DMS53 treated with DMSO at 0.1 percent for 48 hours (cell line): ENCODE measurements around the gene HAND2.

ENCODE experiments used
- DNase-seq: peaks from one replicate; lab custom pipeline; 2025; ENCODE audit not compliant: unreplicated experiment; lab: John Stamatoyannopoulos, UW

HAND2 gene

DNA sequence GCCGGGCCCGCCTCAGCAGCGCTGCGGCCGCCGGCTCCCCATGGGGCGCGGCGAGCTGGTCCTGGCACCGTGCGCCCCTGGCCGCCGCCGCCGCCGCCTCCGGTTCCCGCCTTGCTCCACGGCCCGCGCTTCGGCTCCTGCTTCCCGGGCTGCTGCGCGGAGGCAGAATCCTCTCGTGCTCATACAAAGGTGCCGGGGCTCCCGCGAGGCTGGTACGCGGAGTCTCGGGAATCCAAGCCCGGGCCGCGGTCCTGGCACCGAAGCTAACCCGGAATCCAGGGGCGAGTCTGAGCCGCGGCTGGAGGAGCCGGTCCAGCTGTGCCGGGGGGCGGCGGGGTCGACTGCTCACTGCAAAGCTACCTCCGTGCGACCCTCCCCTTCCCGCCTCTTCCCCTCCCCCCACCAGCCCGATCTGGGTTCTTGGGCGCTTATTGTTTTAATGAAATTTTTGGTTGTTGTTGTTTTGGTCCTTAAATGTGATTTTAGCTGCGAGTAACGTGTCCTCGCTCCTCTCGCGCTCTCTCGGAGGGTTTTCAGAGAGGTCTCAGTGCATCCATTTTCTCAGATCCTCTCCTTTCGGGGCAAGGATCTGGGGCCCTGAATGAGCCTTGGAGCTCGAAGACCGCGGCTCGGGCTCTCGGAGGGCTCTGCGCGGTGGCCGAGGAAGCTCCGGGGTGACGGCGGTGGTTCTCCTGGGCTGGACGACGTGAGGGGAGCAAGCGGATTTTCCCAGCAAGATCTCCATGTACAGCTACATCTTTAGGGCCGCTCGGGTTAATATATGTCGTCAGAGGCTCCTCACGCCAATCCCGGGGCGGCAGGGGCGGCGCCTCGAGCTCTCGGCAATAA is at the start of gene HAND2:
TSS of gene HAND2 (minus strand) at position 753 of the 849 bp plus-strand sequence. CDS start 940 bp downstream, outside the sequence.
- DNase-seq: peak; percentile 17

DNA sequence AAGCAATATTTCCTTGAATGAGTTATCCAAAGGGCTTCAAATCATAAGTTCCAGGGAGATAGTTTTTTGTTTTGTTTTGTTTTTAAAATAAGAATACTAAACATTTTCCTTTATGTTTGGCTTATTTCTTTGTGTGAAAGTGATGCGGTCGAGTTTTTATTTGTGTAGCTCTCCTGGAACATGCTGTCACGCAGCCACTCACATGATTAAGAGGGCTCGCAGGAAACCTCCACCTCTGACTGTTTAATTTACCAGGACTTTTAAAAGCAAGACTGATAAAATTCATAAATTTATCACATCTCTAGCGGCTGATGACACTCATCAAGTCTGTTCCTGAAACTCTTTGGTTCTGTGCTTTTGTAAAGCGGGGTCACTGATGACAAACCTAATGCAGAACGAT is 48.9 kb upstream of the HAND2 start:
- no peak for DNase-seq

DNA sequence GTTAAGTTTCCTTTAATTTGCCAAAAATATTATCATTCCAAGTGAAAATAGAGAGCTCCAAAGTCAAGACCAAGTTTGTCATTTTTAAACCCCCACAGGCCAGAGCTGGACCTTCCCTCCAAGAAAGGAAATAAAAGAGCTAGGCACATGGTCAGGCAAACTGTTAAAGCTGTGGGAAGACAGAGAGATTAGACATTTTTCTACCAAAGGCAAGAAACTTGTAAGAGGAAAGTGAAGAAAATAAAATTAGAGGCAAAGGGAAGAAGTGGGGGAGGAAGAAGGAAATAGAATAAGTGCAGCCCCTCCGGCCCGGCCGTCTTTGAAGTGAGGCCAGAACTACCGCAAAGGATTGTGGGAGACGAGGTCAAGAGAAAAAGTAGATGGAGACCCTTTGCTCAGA is 47.9 kb upstream of the HAND2 start:
- no peak for DNase-seq

DNA sequence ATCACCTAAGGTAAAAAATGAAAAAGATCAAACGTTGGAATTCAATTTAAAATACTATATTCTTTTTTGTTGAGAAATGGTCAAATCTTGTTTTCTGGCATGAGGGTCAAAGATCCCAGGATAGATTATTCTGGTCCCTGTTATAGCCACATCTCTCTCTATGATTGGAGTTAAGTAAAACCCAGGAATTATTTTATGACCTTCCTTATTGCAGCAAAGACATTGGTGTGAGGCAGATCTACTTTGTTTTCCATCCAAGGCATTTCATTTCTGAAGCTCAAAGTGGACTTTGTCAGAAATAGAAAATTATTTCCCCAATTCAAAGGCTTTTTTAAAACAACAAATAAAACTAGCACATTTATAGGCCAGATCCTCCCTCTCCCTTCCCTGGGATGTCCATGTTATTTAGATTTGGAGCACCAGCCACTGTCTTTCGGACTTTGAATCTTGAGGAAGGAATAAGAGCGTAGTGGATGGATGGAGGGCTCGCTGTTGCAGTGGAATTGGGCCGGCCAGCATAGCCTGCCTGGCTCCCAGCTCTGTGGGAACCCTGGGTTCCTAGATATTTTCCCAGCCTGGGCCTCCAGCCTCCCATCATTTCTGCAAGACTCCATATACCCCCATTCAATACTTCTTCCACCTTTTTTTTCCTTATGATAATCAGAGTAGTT is 45.6 kb upstream of the HAND2 start:
- no peak for DNase-seq

DNA sequence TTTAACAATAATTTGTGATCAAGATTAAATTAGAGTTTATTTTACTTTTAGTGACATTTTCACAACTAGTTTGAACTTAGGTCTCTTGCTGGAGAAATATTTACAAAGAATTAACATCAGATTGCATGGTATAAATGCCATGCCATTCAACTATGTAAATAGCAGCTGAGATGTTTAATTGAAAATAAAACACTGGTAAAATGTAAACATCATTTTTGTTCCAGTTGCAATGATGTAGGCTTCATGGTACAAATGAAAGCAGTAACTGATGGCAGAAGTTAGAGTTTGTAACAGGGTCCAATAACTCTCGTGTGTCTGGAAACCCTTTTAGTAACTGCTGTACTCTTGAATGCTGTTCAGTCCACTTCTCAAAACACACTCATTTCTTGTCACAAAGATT is 43.7 kb upstream of the HAND2 start:
- no peak for DNase-seq

DNA sequence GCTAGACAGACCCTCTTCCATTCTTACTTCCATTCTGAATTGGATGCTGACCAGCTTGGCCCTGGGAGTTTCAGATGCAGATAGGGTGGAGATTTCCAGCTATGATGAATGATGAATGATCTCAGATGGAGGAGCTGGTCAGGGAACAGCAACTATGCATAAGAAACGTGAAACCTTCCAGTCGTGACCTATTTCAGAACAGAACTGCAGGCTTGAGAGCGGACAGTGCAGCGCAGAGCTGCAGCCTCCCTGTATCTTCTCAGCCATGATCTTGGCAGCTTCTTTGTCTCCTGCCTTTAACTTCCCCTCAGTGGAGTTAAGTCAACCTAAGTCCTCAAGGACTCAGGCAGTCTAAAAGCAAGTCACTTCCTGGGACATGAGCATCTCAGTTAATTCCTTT is 43.3 kb upstream of the HAND2 start:
- DNase-seq: no peak

DNA sequence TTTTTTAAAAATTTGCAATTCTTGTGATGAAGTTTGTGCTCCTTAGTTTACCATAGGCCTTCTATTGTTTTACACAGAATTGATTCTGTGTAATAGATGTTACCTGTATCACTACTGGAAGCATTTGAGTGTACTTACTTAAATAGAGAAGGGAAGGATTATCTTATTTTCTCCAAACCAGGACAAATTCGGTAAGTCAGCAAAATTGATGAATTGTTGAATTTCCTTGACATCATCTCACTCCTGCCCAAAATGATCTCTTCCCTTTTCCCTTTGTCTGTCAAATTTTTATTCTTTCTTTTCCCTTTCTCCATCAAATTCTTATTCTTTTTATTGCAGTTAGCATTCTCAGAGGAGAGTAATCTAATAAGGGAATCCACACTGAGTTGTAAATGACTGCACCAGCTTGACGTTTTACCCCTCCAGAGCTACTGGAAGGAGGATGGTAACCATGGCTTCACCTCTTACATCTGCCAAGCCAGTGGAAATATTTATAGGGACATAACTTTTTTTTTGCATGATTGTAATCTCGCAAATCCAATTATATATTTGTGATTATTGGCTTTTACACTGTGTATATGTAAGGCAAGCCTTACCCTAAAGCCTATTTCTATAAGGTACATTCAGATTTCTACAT is 42.6 kb upstream of the HAND2 start:
- no peak for DNase-seq

DNA sequence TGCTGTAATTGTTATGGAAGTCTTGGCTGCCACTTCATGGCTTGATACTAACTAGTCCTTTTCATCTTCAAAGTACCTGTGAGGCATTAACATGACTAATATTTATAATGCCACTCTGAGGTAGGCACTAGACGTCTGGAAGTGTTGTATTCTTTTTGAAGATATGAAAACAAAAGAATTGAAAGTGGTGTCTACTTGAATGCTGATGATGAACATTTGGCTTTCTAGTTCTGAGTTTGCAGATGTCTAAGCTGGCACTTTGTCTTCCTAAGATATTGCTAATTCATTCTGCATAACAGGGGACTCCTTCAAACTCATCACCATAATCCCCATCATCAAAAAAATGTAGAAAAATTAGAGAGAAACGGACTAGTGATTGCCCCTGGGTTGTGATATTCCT is 41.6 kb upstream of the HAND2 start:
- no peak for DNase-seq

DNA sequence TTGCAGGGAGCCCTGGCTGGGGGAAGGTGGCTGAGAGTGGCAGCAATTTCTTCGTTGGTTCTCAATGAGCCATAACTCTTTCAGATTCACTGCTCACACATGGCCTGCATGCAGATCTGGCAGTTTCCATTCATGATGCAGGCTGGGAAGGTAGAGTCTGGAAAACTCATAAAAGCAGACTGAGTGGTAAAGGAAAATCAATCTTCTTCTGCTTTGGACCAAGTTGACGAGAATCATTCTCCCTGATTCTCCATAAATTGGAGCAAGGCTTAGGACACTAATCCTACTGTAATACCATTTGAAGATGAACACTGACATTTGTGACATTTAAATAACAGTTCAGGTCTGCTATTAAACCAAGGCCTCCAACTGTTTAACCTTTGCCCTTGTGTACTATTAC is 35.3 kb upstream of the HAND2 start:
- no peak for DNase-seq

DNA sequence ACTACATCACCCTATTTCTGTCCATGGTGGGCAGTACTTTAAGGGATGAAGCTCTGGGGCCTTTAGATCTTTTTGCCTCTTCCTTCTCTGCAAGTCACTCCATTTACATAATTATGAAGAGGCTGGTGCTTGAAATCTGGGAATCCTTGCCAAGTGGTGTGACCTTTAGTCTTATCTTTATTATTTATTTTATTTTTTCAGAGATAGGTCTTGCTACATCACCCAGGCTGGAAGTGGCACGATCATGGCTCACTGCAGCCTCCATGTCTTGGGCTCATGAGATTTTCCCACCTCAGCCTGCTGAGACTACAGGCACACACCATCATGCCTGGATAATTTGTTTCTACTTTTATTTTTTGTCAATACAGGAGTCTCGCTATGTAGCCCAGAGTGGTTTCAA is 34.4 kb upstream of the HAND2 start:
- DNase-seq: no peak

DNA sequence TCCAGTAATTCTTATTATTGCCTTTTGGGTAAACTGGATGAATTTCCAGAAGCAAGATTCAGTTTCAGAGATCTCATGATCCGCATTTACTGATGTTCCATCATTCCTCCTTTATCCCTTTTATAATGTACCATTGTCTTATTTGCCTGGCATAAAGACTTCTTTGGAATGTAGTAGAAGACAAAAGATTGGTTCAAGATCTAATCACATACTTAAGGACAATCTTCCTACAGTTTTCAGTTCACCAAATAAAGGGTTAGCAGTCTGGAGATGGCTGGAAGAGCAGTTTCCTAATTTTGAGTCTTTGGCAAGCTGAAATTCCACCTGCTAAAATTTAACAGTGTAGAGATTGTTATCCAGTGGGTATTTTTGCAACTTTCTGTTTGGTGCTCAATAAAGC is 30.9 kb upstream of the HAND2 start:
- DNase-seq: no peak

DNA sequence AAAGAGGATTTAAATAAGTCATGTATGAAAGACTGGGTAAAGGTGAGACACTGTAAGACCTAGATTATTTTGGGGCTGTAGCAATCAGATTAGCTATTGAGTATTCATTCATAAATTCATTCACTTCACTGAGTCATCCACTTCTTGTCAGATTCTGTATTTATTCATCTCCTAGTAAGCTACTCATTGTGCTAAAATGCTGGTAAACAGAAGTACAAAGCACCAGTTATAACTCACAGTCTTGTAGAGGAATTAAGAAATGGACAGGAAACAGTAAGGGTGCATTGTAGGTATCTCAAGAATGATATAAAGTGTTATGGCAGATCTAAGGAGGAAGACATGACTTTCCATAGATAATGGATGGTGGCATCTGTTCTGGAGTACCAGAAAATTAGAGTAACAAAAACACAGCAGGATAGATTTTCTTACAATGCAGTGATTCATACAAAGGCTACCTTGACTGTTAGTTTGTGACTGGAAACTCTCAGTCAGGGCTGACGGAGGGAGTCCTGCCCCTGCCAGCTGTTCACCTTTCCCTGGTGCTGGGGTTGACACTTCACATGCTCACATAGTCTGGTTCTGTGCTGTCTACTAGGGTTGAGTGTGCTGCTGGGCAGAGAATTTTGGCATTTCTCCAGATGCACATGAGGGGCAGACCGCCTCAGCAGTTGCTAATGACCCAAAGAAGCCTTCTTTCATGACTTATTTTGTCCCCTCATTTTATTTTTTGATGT is 26.5 kb upstream of the HAND2 start:
- DNase-seq: no peak

DNA sequence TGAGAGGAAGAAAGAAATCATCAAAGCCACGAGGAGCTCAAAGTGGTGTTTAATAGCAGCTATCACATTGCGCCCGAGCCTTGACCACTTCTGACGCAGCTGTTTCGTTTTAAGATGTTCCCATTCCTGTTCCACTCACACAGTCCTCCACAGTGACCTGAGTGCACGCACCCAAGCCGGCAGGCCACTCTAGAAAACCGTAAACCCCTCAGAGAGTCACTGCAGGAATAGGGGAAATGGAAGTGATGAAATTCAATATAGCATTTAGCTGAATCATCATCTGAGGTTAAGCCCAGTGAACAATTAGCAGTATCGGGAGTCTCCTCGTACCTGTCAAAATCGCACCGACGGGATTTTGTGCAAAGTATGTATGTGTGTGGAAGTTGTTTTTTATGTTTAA is 17.9 kb upstream of the HAND2 start:
- DNase-seq: no peak

DNA sequence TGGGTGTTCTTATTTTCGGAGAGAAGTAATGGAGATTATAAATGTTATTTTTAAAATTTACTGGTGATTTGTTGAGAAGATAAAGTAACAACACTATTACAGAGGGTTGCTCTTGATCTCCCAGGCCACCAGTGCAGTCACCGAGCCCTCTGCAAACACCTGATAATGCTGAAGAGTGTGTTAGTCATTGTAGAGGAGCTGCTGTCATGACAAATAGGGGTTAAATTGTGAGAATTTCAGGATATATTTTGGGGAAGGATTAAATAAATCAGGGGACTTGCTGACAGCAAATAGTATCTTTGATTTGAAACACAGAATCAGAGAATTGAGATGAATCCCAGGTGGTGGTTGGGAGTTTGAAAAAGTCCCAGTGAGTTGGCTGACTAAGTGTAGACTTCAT is 16.7 kb upstream of the HAND2 start:
- DNase-seq: no peak

DNA sequence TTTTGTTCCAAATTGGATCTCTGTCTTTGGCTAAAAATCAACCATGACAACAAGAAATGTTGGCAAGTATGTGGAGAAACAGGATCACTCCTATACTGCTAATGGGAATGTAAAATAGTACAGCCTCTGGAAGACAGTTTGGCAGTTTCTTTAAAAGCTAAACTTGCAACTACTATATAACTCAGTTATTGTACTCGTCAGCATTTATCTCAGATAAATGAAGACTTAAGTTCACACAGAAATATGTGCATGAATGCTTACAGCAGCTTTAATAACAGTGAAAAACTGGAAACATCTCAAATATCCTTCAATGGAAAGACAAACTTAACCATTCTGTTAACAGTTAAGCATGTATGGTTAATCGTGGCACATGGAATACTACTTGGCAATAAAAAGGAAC is 15.4 kb upstream of the HAND2 start:
- no peak for DNase-seq

DNA sequence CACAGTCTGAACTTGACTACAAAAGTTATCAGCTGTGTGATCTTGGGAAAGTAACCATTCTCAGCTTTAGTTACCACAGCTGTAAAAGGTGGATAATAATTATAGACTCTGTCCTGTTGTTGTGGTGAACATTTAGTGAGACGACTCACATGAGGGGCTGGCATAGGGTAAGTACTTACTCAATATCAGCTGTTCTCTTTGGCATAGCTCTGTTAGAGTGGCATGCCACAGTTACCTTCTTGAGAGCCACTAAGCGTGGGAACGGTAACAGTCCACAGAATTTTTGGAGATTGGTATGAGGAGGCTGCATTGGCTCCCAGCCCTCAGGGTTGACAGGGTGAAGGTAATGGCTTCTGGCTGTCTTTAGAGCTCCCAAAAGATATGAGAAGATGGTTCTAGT is 13.2 kb upstream of the HAND2 start:
- no peak for DNase-seq

DNA sequence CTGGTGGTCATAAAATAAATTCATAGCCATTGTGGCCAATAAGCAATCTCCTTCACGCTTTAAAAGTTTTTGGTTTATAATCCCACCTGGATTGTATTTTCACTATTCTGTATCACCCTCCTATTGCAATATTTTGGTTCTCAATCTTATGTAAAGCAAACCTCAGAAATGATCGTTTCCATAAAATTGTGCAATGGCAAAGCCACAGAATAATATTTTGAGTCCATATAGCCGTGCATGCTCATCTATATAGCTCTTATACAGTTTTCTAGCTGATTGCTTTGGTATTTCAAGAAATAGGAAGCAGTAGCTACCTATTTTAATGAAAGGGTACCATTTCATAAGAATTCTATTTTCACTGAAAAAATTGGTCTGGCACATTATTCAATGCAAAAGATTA is 10.0 kb upstream of the HAND2 start:
- DNase-seq: no peak

DNA sequence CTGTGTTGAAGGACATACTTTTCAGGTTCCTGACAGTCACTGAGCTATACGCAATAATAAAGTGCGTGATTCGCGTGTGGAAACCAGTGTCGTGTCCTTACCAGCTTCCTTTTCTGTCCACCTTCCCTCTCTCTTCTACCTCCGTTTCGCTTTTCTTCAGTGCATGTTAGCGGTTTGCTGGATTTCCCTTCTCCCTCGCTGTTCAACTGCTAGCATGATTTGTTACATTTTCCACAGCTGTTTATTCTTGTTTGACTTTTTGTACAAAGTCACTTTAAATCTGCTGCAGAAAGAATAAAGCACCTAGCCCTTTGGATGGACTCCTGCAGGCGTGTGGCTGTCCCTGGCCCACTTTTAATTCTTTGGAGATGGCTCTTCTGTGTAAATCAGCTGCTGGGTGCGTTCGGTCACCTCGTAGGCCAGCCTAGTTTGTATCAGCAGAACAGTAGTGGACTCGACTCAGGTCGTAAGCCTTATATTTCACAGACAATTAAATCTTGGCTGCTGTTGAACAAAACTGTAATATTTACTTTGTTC is 8.9 kb upstream of the HAND2 start:
- DNase-seq: no peak

DNA sequence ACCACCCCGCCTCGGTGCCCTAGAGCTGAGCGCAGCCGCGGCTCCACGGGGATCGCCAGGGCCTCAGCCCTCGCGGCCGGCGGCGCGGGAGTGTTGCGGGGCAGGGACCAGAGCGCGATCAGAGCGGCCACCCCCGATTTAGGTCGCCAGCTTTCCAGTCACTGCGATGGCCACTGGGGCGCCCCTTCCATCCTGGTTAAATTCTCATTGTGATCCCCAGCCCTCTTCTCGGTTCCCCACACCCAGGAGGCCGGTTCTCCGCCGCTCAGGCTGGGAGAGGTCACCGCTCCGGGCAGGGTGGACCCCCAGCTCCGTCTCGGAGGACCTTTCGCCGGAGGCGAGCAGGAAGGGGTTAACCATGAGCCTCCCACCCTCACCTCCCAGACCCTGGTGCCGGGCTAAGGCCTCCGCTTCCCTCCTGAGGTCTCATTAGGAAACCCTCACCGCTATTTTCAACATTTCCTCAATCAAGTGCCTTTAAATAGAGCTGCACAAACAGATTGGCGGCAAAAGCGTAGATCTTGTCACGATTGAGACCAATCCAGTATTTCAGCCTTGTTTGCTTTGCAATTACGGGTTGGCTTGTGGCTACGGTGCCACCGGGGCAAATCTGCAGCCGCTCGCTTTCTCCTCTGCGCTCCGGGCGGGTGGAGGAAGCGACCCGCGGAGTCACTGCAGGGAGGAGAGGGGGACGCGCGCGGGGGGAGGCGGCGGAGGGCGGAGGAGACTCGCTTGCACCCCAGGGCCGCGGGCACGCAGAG is 8.3 kb upstream of the HAND2 start:
- DNase-seq: peak; percentile 31

DNA sequence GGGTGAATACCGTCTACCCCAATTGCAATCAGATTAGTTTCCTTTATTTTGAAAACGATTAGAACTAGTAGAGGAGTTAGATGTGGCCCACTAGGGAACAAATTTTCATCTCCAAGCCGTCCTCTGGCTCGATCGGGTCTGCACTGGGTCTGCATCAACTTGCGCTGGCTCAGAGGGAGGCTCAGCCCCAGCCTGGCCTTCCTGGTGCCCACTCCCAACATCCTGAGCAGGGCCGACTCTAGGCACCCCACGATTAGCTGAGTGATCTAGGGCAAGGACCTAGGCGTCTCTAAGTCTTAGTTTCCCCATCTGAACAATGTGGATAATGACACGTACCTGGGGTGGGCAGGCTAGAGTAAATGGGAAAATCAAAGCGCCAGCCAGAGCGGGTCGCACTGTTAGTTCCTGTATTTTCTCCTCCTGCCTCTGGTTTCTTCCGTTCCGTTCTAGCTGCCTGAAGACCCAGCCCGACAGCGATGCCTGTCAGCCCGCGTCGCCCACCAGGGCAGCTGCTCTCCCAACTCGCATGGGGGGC is 7.7 kb upstream of the HAND2 start:
- no peak for DNase-seq
